ENCODE data around the gene EIF4A3.

Gene EIF4A3

DNA sequence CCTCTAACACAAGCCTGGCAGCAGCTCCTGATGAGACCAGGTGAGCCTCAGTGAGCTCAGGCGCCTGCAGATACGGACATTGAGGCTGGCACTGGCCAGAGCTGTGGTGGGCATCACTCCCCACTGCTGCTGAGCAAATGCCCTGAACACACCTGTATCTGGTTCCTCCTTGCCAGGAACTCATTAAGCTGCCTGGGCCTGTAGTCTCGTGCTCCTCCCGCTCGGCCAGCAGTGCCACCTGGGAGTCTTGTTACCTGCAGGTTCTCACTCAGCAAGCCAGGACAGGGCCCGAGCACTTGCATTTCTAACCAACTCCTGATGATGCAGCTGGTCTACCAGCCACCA, 13.3 kb downstream of the EIF4A3 start:
- H3K9me3 ChIP-seq (ENCODE audit: control insufficient read depth, insufficient read depth, low read length), result no peaks in the 10 kb centered on the region
- no peak overlapping the region for H3K9ac ChIP-seq (ENCODE audit: low read depth, low read length)
- H3K36me3 ChIP-seq (ENCODE audit: insufficient read depth, low read length), result peaks cover 41% of the 10 kb centered on the region
- no peaks in the 10 kb centered on the region for H3K4me1 ChIP-seq (ENCODE audit: insufficient read depth, low read length)

DNA sequence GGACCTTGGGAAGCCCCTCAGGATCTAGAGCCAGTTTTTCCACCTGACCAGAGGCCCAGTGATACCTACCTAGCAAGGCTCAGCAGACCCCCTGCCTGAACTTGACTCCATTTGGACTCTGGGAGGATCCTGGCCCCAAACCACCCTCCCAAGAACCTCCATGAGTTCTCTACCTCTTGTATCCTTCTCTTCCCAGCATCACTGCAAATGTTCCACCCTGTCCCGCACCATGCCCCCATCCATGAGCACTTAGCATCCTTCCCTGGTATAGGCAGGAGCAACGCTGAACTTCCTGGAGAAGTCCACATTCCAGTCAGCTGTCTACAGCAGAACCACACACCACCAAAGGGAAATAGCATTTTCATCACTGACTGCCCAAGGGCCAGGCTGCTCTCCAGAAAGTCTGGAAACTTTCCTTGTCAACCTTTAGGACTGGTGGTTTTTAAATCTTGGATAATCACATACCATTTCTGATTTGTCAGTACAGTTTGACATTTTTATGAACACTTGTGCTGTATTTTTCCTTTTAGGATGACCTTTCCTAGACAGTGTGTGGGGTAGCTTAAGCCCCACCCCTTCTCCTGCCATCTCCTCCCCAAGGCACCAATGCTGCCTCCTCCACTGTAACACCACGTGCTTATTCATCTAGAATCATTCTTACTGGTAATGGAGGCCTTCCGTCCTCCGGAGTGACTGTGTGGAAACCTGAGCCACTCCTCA, 13.9 kb downstream of the EIF4A3 start:
- peaks cover 36% of the 10 kb centered on the region for H3K36me3 ChIP-seq (ENCODE audit: insufficient read depth, low read length)
- H3K9ac ChIP-seq (ENCODE audit: low read depth, low read length), result no peak overlapping the region
- H3K4me1 ChIP-seq (ENCODE audit: insufficient read depth, low read length), result no peaks in the 10 kb centered on the region
- no peaks in the 10 kb centered on the region for H3K9me3 ChIP-seq (ENCODE audit: control insufficient read depth, insufficient read depth, low read length)

DNA sequence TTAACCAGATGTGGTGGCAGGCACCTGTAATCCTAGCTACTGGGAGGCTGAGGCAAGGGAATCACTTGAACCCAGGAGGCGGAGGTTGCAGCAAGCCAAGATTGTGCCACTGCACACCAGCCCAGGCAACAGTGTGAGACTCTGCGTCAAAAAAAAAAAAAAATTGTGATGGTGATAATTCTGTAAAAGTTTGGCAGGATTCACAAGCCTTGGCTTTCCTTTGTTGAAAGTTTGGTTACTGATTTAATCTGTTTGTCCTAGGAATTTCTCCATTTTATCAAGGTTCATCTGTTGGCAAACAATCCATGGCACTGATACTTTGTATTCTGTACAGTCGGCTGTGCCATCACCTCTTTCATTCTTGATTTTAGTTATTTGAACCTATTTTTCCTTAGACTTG, 15.9 kb downstream of the EIF4A3 start:
- no peaks in the 10 kb centered on the region for H3K4me1 ChIP-seq (ENCODE audit: insufficient read depth, low read length)
- H3K9ac ChIP-seq (ENCODE audit: low read depth, low read length), result no peak overlapping the region
- H3K36me3 ChIP-seq (ENCODE audit: insufficient read depth, low read length), result peaks cover 16% of the 10 kb centered on the region
- H3K9me3 ChIP-seq (ENCODE audit: control insufficient read depth, insufficient read depth, low read length), result no peaks in the 10 kb centered on the region

DNA sequence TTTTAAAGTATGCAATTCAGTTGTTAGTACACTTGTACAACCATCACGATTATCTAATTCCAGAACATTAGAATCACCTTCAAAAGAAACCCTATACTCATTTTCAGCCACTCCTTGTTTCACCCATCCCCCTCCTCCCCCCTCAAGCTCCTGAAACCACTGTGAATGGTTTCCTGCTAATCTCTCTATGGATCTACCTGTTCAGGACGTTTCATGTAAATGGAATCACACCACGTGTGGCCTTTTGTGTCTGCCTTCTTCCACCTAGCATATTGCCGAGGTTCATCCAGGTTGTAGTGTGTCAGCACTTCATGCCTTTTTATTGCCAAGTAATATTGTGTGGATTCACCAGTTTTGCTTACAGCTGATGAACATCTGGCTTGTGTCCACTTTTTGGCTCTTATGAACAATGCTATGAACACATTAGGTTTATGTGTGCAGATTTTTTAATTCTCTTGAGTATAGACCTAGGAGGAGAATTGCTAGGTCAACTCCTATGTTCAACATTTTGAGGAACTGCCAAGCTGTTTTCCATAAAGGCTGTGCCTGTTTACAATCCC, 17.8 kb downstream of the EIF4A3 start:
- no peaks in the 10 kb centered on the region for H3K9me3 ChIP-seq (ENCODE audit: control insufficient read depth, insufficient read depth, low read length)
- peaks cover 10% of the 10 kb centered on the region for H3K36me3 ChIP-seq (ENCODE audit: insufficient read depth, low read length)
- H3K9ac ChIP-seq (ENCODE audit: low read depth, low read length), result no peak overlapping the region
- peaks cover 8% of the 10 kb centered on the region; the same call in 1 of the 2 replicates for H3K4me1 ChIP-seq (ENCODE audit: insufficient read depth, low read length)

DNA sequence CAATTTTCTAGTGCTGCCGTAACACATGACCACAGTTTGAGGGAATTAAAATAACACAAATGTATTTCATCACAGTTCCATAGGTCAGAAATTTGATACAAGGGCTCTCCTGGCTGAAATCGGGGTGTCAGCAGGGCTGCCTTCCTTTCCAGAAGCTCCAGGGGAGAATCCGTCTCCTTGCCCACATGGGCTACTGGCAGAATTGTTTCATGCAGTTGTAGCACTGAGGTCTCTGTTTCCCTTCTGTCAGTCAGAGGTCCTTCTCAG, 20.5 kb downstream of the EIF4A3 start:
- Histone ChIP-seq H3K36me3 (ENCODE audit: insufficient read depth, low read length) (no peaks in the 10 kb centered on the region), H3K9me3 (ENCODE audit: control insufficient read depth, insufficient read depth, low read length) (no peaks in the 10 kb centered on the region), H3K9ac (ENCODE audit: low read depth, low read length) (no peak overlapping the region), H3K4me1 (ENCODE audit: insufficient read depth, low read length) (peaks cover 13% of the 10 kb centered on the region; the same call in 1 of the 2 replicates)

DNA sequence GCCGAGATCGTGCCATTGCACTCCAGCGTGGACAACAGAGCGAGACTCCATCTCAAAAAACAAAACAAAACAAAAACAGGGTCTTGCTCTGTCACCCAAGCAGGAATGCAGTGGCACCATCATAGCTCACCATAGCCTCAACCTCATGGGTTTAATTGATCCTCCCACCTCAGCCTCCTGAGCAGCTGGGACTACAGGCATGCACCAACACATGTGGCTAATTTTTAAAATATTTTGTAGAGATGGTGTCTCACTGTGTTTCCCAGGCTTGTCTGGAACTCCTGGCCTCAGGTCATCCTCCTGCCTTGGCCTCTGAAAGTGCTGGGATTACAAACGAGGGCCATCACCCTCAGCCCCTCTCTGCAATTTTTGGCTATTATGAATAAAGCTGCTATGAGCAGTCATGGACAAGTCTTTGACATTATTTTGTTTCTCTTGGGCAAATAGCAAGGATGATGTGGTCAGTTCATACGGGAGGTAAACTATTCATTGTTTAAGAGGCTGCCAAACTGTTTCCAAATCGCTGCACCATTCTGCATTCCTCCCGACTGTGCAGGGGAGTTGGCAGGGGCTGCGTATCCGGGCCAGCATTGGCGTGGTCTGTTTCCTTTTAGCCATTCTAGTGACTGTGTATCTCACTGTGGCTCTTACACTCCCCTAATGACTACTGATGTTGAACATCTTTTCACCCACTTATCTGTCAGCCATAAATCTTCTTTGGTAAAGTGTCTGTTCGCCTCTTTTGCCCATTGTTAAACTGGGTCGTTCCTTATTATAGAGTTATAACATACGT, 21.1 kb downstream of the EIF4A3 start:
- Histone ChIP-seq H3K36me3 (ENCODE audit: insufficient read depth, low read length) (no peaks in the 10 kb centered on the region), H3K9ac (ENCODE audit: low read depth, low read length) (no peak overlapping the region), H3K4me1 (ENCODE audit: insufficient read depth, low read length) (peaks cover 13% of the 10 kb centered on the region; the same call in 1 of the 2 replicates), H3K9me3 (ENCODE audit: control insufficient read depth, insufficient read depth, low read length) (no peaks in the 10 kb centered on the region)

DNA sequence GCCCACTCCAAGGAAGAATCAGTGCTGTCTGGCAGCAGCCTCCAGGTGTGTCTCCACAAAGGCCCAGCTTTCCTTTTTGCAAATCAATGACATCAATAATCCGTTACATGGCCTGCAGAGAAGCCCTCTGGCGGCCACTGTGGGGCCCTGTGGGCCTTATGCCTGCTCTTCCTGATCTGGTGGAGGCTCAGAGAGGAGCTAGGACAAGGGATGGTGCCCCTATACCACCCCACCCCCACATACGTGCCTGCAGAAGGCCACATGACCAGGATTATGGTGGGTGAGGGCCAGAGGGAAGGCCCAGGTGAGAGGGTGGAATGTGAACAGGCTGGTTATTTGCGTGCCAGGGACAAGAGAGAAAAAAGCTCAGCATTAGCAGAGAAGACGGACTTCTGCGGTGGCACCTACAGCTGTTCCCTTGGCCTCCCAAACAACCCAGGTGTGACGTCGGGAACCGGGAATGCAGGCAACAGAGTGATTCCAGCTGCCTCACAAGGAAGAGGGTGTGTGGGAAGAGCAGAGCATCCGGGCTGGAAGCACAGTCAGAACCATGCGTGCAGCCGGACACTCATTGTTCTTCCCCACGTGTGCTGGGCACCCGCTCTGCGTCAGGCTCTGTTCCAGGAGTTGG, 22.5 kb downstream of the EIF4A3 start:
- no peak overlapping the region for H3K9ac ChIP-seq (ENCODE audit: low read depth, low read length)
- peaks cover 13% of the 10 kb centered on the region; the same call in 1 of the 2 replicates for H3K4me1 ChIP-seq (ENCODE audit: insufficient read depth, low read length)
- H3K36me3 ChIP-seq (ENCODE audit: insufficient read depth, low read length), result no peaks in the 10 kb centered on the region
- H3K9me3 ChIP-seq (ENCODE audit: control insufficient read depth, insufficient read depth, low read length), result no peaks in the 10 kb centered on the region

DNA sequence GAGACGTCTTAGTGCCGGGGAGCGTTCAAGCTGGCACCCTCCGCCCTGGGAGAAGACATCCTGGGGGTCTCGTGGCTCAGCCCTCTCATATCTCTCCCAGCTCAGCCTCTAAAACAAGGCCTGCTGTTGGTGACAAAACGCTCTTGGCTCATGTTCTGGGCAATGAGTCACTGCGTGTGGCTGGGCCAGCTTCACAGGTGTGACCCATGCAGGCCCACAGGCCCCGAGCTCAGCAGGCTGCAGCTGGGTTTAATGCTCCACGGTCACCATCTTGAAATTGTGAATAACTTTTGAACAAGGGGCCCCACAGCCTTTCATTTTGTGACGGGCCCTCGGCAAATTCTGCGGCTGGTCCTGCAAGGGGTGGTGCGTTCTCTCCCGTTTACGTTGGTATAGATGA, 23.1 kb downstream of the EIF4A3 start:
- H3K9me3 ChIP-seq (ENCODE audit: control insufficient read depth, insufficient read depth, low read length), result no peaks in the 10 kb centered on the region
- H3K9ac ChIP-seq (ENCODE audit: low read depth, low read length), result no peak overlapping the region
- H3K36me3 ChIP-seq (ENCODE audit: insufficient read depth, low read length), result no peaks in the 10 kb centered on the region
- H3K4me1 ChIP-seq (ENCODE audit: insufficient read depth, low read length), result peaks cover 13% of the 10 kb centered on the region; the same call in 1 of the 2 replicates

DNA sequence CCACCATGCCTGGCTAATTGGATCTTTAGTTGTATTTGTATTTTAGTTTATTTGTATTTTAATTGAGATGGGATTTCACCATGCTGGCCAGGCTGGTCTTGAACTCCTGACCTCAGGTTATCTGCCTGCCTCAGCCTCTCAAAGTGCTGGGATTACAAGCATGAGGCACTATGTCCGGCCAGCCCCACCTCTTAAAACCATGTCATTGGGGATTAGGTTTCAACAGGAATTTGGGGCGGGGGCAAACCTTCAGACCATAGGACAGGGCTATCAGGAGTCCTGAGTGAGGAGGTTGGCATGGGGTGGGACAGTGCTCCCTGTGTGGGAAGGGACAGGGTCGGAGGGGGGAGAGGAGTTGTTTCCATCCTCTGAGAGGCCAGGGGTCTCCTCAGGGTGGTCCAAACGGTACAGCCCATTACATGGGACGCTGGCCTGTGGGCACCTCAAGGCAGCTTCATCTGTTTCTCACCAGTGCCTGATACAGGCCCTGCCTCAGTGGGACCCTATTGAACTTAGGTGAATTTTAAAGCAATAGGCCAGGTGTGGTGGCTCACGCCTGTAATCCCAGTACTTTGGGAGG, 23.9 kb downstream of the EIF4A3 start:
- H3K9me3 ChIP-seq (ENCODE audit: control insufficient read depth, insufficient read depth, low read length), result no peaks in the 10 kb centered on the region
- peaks cover 13% of the 10 kb centered on the region; the same call in 1 of the 2 replicates for H3K4me1 ChIP-seq (ENCODE audit: insufficient read depth, low read length)
- no peaks in the 10 kb centered on the region for H3K36me3 ChIP-seq (ENCODE audit: insufficient read depth, low read length)
- no peak overlapping the region for H3K9ac ChIP-seq (ENCODE audit: low read depth, low read length)

DNA sequence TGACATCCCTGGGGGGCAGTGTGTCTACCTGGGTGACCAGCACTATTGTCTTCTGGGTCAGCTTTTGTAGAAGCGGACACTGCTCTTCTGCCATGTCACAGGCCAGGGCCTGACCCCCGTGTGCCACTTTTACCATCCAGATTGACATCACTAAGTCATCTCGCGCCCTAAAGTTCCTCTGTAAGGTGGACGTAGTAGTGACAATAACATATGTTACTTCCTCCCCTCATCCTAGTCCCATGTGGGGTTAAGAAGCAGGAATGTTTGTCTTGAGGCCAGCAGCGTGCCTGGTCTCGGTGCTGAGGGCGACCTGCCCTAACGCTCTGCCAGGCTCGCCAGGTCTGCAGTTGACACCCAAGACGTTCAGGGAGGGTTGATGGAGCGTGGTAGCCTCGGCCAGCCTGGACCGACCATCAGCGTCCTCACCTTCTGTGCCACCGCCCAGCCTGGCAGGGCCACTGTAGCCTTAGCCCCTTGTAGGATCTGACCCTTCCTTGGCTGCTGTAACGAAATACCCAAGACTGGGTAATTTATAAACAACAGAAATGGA, 24.8 kb downstream of the EIF4A3 start:
- no peaks in the 10 kb centered on the region for H3K9me3 ChIP-seq (ENCODE audit: control insufficient read depth, insufficient read depth, low read length)
- no peak overlapping the region for H3K9ac ChIP-seq (ENCODE audit: low read depth, low read length)
- H3K4me1 ChIP-seq (ENCODE audit: insufficient read depth, low read length), result peaks cover 13% of the 10 kb centered on the region; the same call in 1 of the 2 replicates
- H3K36me3 ChIP-seq (ENCODE audit: insufficient read depth, low read length), result no peaks in the 10 kb centered on the region

DNA sequence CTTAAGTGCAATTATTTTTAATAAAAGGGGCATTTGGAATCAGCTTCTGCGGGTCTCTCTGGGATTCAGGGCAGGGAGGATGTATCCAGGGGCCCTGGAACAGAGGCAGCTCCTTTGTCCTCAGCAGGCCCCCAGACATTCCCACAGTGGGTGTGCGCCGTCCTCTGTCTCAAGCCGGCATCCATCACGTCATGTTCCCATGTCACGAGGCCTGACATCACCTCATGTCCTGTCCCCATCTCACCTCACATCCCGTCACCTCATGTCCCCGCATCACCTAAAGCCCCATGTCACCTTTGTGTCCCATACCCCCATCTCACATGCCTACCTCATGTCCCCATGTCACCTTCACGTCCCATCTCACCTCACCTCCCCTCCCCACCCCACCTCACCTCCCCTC, 27.1 kb downstream of the EIF4A3 start:
- Histone ChIP-seq H3K4me1 (ENCODE audit: insufficient read depth, low read length) (peaks cover 12% of the 10 kb centered on the region; the same call in 1 of the 2 replicates), H3K9ac (ENCODE audit: low read depth, low read length) (no peak overlapping the region), H3K36me3 (ENCODE audit: insufficient read depth, low read length) (0 out of 2 replicates have a peak, but pooled peaks cover 3% of the 10 kb centered on the region), H3K9me3 (ENCODE audit: control insufficient read depth, insufficient read depth, low read length) (no peaks in the 10 kb centered on the region)

DNA sequence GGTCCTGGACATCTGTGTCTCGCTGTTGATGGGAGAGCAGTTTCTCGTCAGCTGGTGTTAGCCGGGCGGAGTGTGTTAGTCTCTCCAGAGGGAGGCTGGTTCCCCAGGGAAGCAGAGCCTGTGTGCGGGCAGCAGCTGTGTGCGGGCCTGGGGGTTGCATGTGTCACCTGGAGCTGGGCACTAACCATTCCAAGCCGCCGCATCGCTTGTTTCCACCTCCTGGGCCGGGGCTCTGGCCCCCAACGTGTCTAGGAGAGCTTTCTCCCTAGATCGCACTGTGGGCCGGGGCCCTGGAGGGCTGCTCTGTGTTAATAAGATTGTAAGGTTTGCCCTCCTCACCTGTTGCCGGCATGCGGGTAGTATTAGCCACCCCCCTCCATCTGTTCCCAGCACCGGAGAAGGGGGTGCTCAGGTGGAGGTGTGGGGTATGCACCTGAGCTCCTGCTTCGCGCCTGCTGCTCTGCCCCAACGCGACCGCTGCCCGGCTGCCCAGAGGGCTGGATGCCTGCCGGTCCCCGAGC, 27.6 kb downstream of the EIF4A3 start:
- H3K9ac ChIP-seq (ENCODE audit: low read depth, low read length), result no peak overlapping the region
- H3K4me1 ChIP-seq (ENCODE audit: insufficient read depth, low read length), result peaks cover 7% of the 10 kb centered on the region; the same call in 1 of the 2 replicates
- H3K36me3 ChIP-seq (ENCODE audit: insufficient read depth, low read length), result 0 out of 2 replicates have a peak, but pooled peaks cover 3% of the 10 kb centered on the region
- no peaks in the 10 kb centered on the region for H3K9me3 ChIP-seq (ENCODE audit: control insufficient read depth, insufficient read depth, low read length)

DNA sequence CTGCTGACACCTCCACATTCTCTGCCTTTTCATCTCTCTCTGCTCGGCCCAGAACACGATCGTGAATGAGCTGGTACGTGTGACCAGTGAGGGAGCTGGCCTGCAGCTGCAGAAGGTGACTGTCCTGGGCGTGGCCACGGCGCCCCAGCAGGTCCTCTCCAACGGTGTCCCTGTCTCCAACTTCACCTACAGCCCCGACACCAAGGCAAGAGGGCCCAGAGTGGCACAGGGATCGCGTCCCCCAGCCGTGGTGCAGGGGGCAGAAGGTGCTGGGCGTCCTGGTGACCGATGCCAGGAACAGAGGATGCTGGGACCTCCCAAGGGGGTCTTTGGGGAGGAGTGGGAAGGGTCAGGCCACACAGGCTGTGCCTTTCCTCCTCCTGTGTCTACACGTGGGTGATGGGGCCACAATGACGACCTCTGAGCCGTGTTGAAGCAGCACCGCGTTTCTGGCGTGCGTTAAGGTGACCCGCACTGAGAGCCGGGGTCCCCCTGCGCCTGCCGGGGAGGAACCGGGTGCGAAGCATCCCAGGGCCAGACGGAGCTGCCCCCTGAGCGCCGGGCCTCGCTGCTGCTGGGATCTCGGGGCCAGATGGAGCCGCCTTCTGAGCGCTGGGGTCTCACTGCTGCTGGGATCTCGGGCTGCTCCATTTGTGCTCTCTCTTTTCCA, 28.2 kb downstream of the EIF4A3 start:
- Histone ChIP-seq H3K9ac (ENCODE audit: low read depth, low read length) (no peak overlapping the region), H3K4me1 (ENCODE audit: insufficient read depth, low read length) (peaks cover 2% of the 10 kb centered on the region; the same call in 1 of the 2 replicates), H3K9me3 (ENCODE audit: control insufficient read depth, insufficient read depth, low read length) (no peaks in the 10 kb centered on the region), H3K36me3 (ENCODE audit: insufficient read depth, low read length) (0 out of 2 replicates have a peak, but pooled peaks cover 3% of the 10 kb centered on the region)

Data from ES-I3 (cell line).